SK-N-DZ (cell line): ENCODE data around the gene VWA2.

Experiments
- DNase-seq: peaks from one replicate; pipeline ENCODE4 v3.0.0-alpha.2; 2015; ENCODE audit warnings: low spot score

VWA2 gene

GRCh38 chr10:114295393-114295792 lies 56.3 kb downstream of the VWA2 start:
- no peak for DNase-seq

GRCh38 chr10:114297136-114297705 lies 58.2 kb downstream of the VWA2 start:
- DNase-seq = no peak

- DNase-seq = no peak
These were observed 61.1 kb downstream of the VWA2 start for GRCh38 chr10:114300036-114300645.

- DNase-seq = peak; percentile 45
These were observed 62.1 kb downstream of the VWA2 start for GRCh38 chr10:114301177-114301576.

GRCh38 chr10:114301951-114302710 lies 63.1 kb downstream of the VWA2 start:
- no peak for DNase-seq

GRCh38 chr10:114303556-114303955 lies 64.5 kb downstream of the VWA2 start:
- DNase-seq = no peak

- DNase-seq = peak; percentile 90
These were observed 65.0 kb downstream of the VWA2 start for GRCh38 chr10:114304017-114304570.

- DNase-seq = peak; percentile 88
These were observed 65.7 kb downstream of the VWA2 start for GRCh38 chr10:114304571-114305421.

- DNase-seq = no peak
These were observed 66.5 kb downstream of the VWA2 start for GRCh38 chr10:114305521-114305925.

- no peak for DNase-seq
These were observed 67.3 kb downstream of the VWA2 start for GRCh38 chr10:114306116-114306973.

- no peak for DNase-seq
These were observed 68.7 kb downstream of the VWA2 start for GRCh38 chr10:114307731-114308130.

- no peak for DNase-seq
These were observed 69.7 kb downstream of the VWA2 start for GRCh38 chr10:114308531-114309363.

- no peak for DNase-seq
These were observed 70.3 kb downstream of the VWA2 start for GRCh38 chr10:114309364-114309651.

GRCh38 chr10:114310346-114310745 lies 71.3 kb downstream of the VWA2 start:
- DNase-seq = no peak

- no peak for DNase-seq
These were observed 72.0 kb downstream of the VWA2 start for GRCh38 chr10:114311023-114311422.

- no peak for DNase-seq
These were observed 72.6 kb downstream of the VWA2 start for GRCh38 chr10:114311496-114312209.

- DNase-seq = no peak
These were observed 74.1 kb downstream of the VWA2 start for GRCh38 chr10:114313139-114313538.

- no peak for DNase-seq
These were observed 74.8 kb downstream of the VWA2 start for GRCh38 chr10:114313866-114314265.
